Activated CD4-positive, alpha-beta T cell treated with anti-CD3 and anti-CD28 coated beads, Interleukin-2, Interleukin-6, amounts not matched to agents 100 ng/mL and 50 ng/mL, durations not matched to agents 16 hours and 8 hours (primary cell): ENCODE results near the gene GMDS.

ENCODE experiments used
- DNase-seq: peaks from one replicate; pipeline ENCODE4 v3.0.0-alpha.2; 2020

The GMDS gene

GRCh38 chr6:2173203-2173961, 72.0 kb downstream of the GMDS start:
- DNase-seq: no peak

GRCh38 chr6:2171728-2172127, 73.7 kb downstream of the GMDS start:
- DNase-seq: no peak

GRCh38 chr6:2168480-2168879, 76.9 kb downstream of the GMDS start:
- DNase-seq: no peak

DNA sequence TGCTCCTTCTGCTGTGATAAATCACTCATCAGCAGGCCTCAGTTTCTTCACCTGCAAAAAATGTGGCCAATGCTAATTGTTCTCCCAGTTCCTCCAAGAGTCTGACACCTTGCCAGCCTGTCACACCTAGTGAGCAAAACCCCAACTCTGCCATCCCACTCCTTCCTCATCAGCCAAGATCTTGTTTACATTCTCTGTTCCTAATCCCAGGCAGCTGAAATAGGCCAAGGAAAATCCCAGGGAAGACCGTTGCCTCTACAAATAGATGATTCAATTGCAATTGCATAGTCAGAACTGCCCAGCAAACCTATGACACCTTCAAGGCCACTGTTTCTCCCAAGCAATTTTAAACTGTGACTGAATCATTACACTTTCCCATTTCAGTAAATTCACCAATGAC, 78.7 kb downstream of the GMDS start:
- no peak for DNase-seq

DNA sequence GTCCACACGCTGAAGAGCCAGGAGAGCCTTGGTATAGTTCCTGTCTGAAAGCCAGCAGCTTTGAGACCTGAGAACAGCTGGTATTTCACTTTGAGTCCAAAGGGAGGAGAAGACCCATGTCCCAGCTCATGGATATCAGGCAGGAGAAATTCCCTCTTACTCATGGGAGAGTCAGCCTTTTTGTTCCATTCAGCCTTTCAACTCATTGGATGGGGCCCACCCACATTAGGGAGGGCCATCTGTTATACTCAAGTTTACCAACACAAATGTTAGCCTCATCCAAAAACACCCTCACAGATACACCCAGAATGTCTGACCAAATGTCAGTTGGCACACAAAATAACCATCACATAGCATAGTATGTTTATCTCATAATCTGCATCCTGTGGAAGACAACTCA, 80.1 kb downstream of the GMDS start:
- DNase-seq: no peak

GRCh38 chr6:2164481-2164880, 80.9 kb downstream of the GMDS start:
- DNase-seq: no peak

- no peak for DNase-seq
Observed at GRCh38 chr6:2162079-2162445, 83.3 kb downstream of the GMDS start.

- no peak for DNase-seq
Observed at GRCh38 chr6:2158596-2159271, 86.7 kb downstream of the GMDS start.

GRCh38 chr6:2157441-2158127, 87.8 kb downstream of the GMDS start:
- DNase-seq: peak; percentile 13

DNA sequence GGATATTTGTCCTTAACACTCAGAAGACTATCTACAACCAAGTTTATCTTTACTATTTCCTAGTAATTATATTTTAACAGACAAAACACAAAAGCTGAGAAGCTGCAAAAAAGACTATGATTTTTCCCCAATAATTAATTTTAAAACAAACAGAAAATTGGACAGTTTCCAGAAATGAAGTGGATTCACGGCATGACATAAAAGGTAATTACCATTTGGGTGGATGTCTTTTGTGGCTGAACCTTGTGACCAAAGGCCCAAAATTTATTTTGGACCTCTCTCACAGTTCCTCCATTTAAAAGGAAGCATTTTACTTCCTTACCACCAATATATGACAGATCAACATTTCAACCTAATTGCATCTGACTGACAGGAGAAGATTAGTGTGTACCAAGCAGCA, 90.2 kb downstream of the GMDS start:
- no peak for DNase-seq

GRCh38 chr6:2149361-2150006, 95.9 kb downstream of the GMDS start:
- no peak for DNase-seq

GRCh38 chr6:2148748-2149147, 96.7 kb downstream of the GMDS start:
- no peak for DNase-seq

DNA sequence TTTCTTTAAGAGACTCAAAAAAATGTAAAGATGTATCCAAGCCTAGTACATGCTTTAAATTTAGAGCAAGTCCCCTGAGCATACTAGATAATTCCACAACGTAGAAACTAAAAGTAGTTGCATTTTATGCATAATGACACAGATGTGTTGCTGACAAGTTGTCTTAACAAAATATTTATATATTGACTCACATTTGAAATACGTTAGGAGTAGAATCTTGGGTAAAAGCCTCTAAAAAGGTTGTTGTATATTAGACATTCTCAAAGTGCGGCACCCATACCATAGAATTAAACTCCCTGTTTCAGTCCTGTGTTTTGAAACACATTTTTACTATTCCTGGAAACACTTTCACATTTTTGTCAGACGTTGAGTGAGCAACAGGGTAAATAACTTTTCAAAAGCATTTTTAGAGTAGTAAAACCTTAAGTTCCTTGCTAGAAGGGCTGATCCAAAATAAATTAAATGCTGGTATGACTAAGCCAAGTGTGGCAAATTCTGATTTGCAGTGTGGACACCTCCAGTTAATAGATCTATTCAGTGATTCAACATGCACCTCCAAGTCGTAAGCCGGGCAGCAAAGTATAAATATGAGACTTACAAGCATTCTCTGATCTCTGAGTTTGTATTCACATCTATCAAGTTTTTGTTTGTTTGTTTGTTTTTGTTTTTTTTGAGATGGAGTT, 97.5 kb downstream of the GMDS start:
- DNase-seq: no peak

- DNase-seq: no peak
Observed at GRCh38 chr6:2147261-2147660, 98.1 kb downstream of the GMDS start.

GRCh38 chr6:2144210-2144609, 101.2 kb downstream of the GMDS start:
- no peak for DNase-seq

DNA sequence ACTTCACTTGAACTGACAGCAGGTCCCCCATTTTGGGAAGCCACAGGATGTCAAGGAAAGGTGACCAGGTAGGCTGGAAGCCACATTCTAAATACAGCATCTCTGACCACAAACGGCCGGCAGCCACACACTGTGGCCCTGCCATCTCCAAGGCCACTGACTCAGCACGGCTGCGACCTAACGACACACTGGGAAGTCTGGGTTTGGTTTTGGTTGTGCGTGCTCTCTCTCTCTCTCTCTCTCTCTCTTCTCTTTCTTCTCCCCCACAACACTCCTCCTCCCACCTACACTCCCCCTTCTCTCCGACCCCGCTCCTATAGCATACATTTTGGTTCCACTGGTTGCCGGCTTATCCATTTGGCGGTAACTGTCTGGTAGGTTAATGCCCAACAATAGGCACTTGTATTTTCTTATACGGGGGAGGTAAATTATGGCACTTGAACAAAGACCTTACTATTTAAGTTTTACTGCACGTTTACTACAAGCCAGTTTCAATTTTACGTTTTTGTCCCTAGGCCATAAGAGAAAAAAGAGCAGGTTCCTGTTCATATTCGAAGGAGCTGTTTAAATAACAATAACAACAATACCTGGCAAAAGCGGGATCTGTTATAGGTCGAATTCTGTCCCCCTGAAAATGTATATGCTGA, 103.6 kb downstream of the GMDS start:
- DNase-seq: no peak

GRCh38 chr6:2140438-2141128, 104.8 kb downstream of the GMDS start:
- no peak for DNase-seq

GRCh38 chr6:2135401-2135800, 110.0 kb downstream of the GMDS start:
- DNase-seq: no peak

DNA sequence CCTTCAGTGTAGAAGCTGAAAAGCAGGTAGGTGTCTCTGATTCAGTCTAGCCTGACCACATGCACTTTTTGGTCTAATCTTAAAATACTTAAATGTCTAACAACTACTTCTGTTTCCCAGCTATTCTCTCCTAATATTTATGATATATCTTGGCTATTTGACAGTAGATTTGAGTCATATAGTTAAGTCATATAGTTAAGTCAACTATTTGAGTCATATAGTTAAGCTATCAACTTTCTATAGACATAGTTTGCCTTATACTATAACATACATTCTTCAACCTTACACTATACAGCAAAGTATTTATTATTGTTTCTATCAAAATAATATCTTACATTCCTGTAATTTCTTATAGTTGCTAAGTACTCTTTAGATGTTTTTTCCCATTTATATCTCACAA, 110.9 kb downstream of the GMDS start:
- DNase-seq: no peak

DNA sequence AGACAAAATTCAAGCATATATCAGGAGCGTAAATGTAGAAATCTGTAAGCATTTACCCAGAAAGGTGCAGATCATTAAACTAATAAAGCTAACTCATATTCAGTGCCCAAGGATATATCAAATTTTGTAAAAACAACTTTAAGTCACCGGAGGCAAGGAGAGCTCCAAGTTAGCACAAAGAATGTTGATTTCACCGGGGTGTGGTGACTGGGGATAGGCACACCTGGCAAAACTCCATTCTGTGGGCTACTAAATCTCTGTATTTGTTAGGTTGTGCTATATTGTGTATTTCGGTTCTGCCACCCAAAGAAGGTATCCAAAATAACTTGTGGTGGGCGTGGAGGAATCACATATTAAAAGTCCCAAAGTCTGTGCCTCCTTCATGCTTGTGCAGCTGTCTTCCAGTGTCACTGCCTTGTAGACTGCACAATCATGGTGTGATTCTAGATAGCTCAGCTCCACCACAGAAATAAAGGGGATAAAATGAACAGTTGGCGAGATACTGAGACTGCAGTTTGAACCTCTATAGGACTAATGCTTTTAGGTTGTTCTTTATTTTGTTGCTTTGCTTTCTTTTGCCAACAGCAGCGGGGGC, 111.6 kb downstream of the GMDS start:
- no peak for DNase-seq

GRCh38 chr6:2132916-2133315, 112.5 kb downstream of the GMDS start:
- DNase-seq: no peak

GRCh38 chr6:2132416-2132815, 113.0 kb downstream of the GMDS start:
- DNase-seq: no peak
